Endothelial cell of umbilical vein (primary cell): ENCODE results near the gene PHOX2B. TPM values are rescaled to one million over a fixed set of nuclear protein-coding genes. Genes with fewer than 3 reads are reported as not detected.

ENCODE experiments used
- BruUV-seq: library from RNA; stranded (reverse); fragments of 400-500 nt; replicated peaks from 2 replicates; lab custom pipeline; 2021; lab: Mats Ljungman, UMichigan
- CTCF ChIA-PET: fragments of 300-600, 350-600 bp; sonication (Branson Sonifier 250); formaldehyde crosslinking; loops from one replicate; lab custom pipeline; 2021; ENCODE audit warnings: antibody characterized with exemption, inconsistent platforms; lab: Charles Lee
- POLR2A ChIA-PET: fragments of 300-600, 350-600 bp; sonication (Branson Sonifier 250); formaldehyde crosslinking; loops from one replicate; lab custom pipeline; 2021; ENCODE audit warnings: antibody characterized with exemption, inconsistent platforms; lab: Charles Lee
- DNase-seq: peaks from one replicate; pipeline ENCODE4 v3.0.0-alpha.2; 2011; ENCODE audit warnings: low read depth, low spot score
- FAIRE-seq: peaks from 2 replicates; lab custom pipeline; 2011; peaks lifted over from hg19 to GRCh38; lab: Jason Lieb, UNC
- H2AFZ ChIP-seq: 2 replicates; pipeline ENCODE4 v1.6.0; 2012; ENCODE audit warnings: low read depth, low read length, control low read depth, inconsistent platforms
- H3K27ac ChIP-seq: 2 replicates; pipeline ENCODE4 v1.5.1; 2011; ENCODE audit warnings: low read depth, mild to moderate bottlenecking, control low read depth, low read length, moderate library complexity; ENCODE audit not compliant: insufficient read depth
- H3K27me3 ChIP-seq, 2 experiments: 2 replicates each; pipeline versions ENCODE4 v1.6.0 to v1.6.1; 2011; ENCODE audit warnings: low read length in 2 of 2, mixed read lengths in 1 of 2; ENCODE audit not compliant: control insufficient read depth in 2 of 2, insufficient read depth in 2 of 2
- H3K36me3 ChIP-seq, 2 experiments: 2 replicates in 1 of 2; 3 replicates in 1 of 2; pipeline ENCODE4 v1.5.1; 2011; ENCODE audit warnings: low read length in 2 of 2, mild to moderate bottlenecking in 1 of 2, moderate library complexity in 1 of 2; ENCODE audit not compliant: control insufficient read depth in 2 of 2, insufficient read depth in 2 of 2; ENCODE audit errors: extremely low read depth in 1 of 2
- H3K4me1 ChIP-seq: 3 replicates; pipeline ENCODE4 v1.5.1; 2011; ENCODE audit warnings: mild to moderate bottlenecking, low read length; ENCODE audit not compliant: control insufficient read depth, insufficient read depth; ENCODE audit errors: extremely low read depth
- H3K4me2 ChIP-seq: 2 replicates; pipeline ENCODE4 v1.6.1; 2011; ENCODE audit warnings: low read length, control low read depth, mixed read lengths; ENCODE audit not compliant: insufficient read depth
- H3K4me3 ChIP-seq, 3 experiments: fragments of 200-600 bp in 1 of 3; sonication (generic), shearing (Covaris generic) in 1 of 3; replicated peaks in 1 of 3; 2 replicates each; pipeline ENCODE4 v1.5.1; 2011 to 2016; ENCODE audit warnings: control low read depth in 3 of 3, low read length in 3 of 3, mild to moderate bottlenecking in 2 of 3, inconsistent platforms in 1 of 3, low read depth in 1 of 3, moderate library complexity in 1 of 3; ENCODE audit not compliant: insufficient read depth in 1 of 3
- H3K79me2 ChIP-seq: 2 replicates; pipeline ENCODE4 v1.6.0; 2012; ENCODE audit warnings: low read length, inconsistent platforms; ENCODE audit not compliant: control insufficient read depth, insufficient read depth
- H3K9ac ChIP-seq: replicated peaks from 2 replicates; pipeline ENCODE3; 2011; ENCODE audit warnings: low read length, control low read depth; ENCODE audit not compliant: insufficient read depth; ENCODE audit errors: extremely low read depth
- H3K9me1 ChIP-seq: replicated peaks from 3 replicates; pipeline ENCODE4 v1.6.0; 2011; ENCODE audit warnings: mild to moderate bottlenecking, low read length; ENCODE audit not compliant: control insufficient read depth, insufficient read depth; ENCODE audit errors: extremely low read depth
- H3K9me3 ChIP-seq: replicated peaks from 2 replicates; pipeline ENCODE4 v1.5.1; 2012; ENCODE audit warnings: low read length, inconsistent platforms; ENCODE audit not compliant: control insufficient read depth, insufficient read depth
- H4K20me1 ChIP-seq: replicated peaks from 2 replicates; pipeline ENCODE3; 2011; ENCODE audit warnings: mild to moderate bottlenecking, low read length; ENCODE audit not compliant: control insufficient read depth, insufficient read depth; ENCODE audit errors: extremely low read depth
- CTCF ChIP-seq, 2 donors: IDR thresholded peaks; 1 replicate in 1 of 2; 2 replicates in 1 of 2; pipeline ENCODE4 v1.5.1; 2011; ENCODE audit warnings: low read length in 2 of 2, mild to moderate bottlenecking in 2 of 2, moderate library complexity in 2 of 2, control low read depth in 1 of 2, inconsistent platforms in 1 of 2, low read depth in 1 of 2; ENCODE audit not compliant: insufficient read depth in 1 of 2; ENCODE audit errors: extremely low read depth in 1 of 2
- EZH2 ChIP-seq: IDR thresholded peaks from 2 replicates; pipeline ENCODE4 v1.6.1; 2012; ENCODE audit warnings: borderline replicate concordance, low read depth, mild to moderate bottlenecking, moderate library complexity, low read length, inconsistent platforms; ENCODE audit not compliant: severe bottlenecking
- FOS ChIP-seq: IDR thresholded peaks from 2 replicates; pipeline ENCODE4 v1.6.1; 2011; ENCODE audit warnings: mild to moderate bottlenecking, low read length, moderate library complexity, borderline replicate concordance; ENCODE audit not compliant: insufficient read depth
- GATA2 ChIP-seq: IDR thresholded peaks from 2 replicates; pipeline ENCODE4 v1.7.0; 2011; ENCODE audit warnings: low read depth, mild to moderate bottlenecking, moderate library complexity, mixed read lengths, low read length; ENCODE audit not compliant: insufficient read length, insufficient read depth
- JUN ChIP-seq: IDR thresholded peaks from 2 replicates; pipeline ENCODE4 v1.6.1; 2011; ENCODE audit warnings: borderline replicate concordance, low read depth; ENCODE audit not compliant: insufficient read length, insufficient read depth
- MAX ChIP-seq: IDR thresholded peaks from 2 replicates; pipeline ENCODE4 v1.6.1; 2011; ENCODE audit not compliant: insufficient read depth, insufficient read length
- MYC ChIP-seq: IDR thresholded peaks from one replicate; pipeline ENCODE4 v1.6.1; 2011; ENCODE audit warnings: mild to moderate bottlenecking, low read depth, low read length
- POLR2A ChIP-seq: IDR thresholded peaks from 2 replicates; pipeline ENCODE4 v1.6.1; 2012; ENCODE audit warnings: low read depth, mild to moderate bottlenecking, control low read depth, low read length
- POLR2AphosphoS5 ChIP-seq: IDR thresholded peaks from 2 replicates; pipeline ENCODE4 v1.6.1; 2012; ENCODE audit warnings: low read depth, mild to moderate bottlenecking, control low read depth, low read length, moderate library complexity; ENCODE audit not compliant: insufficient read depth
- dilution Hi-C: fragments of 300-500 bp; cut with MboI; formaldehyde crosslinking; loops from one replicate; pipeline ENCODE4 v1.15.0; 2019; ENCODE audit warnings: low sequenced_read_pairs; ENCODE audit not compliant: extremely low pct_ligation_motif_present
- intact Hi-C: fragments of 100-400 bp; cut with micrococcal nuclease; formaldehyde crosslinking; loops from one replicate; pipeline ENCODE4 v1.10.0; 2022
- polyA plus RNA-seq, 4 experiments: library from polyadenylated mRNA; depleted of rRNA in 3 of 4; stranded (reverse) in 3 of 4; unstranded in 1 of 4; fragments of >200 nt; gene quantifications; 2 replicates each; pipeline versions ENCODE4 v1.2.1 to v1.2.3, GENCODE V29; 2011 to 2012; ENCODE audit warnings: missing spikeins in 1 of 4
- total RNA-seq: library from RNA; stranded (reverse); gene quantifications from 2 replicates; pipeline ENCODE4 v1.2.3, GENCODE V29; 2021

The PHOX2B gene
- total and polyA plus RNA-seq, 2 donors (not counting 3 experiments of a cell fraction or from before 2014, with no cell fraction given), result not detected

GRCh38 chr4:41752081-41752836 lies 3.7 kb upstream of the PHOX2B start:
- intact Hi-C loops (loop anchor here (5.0 kb wide), 1 partner anchor 60 kb away; no protein-coding TSS in a partner anchor), dilution Hi-C loops (no loop called here)
- Histone ChIP-seq H3K9ac (no peak overlapping the region), H3K79me2 (no peaks in the 10 kb centered on the region), H3K27ac (no peak overlapping the region), H3K9me1 (no peaks in the 10 kb centered on the region), H3K27me3 (peaks cover 90 to 95% of the 10 kb centered on the region in 2 experiments), H3K9me3 (no peaks in the 10 kb centered on the region), H3K4me3 (no peak overlapping the region), H3K4me2 (no peak overlapping the region), H2AFZ (no peak overlapping the region), H3K4me1 (peaks cover 2% of the 10 kb centered on the region), H4K20me1 (no peaks in the 10 kb centered on the region), H3K36me3 (no peaks in the 10 kb centered on the region)
- TF ChIP-seq FOS (no peak), JUN (no peak), CTCF (IDR thresholded peaks at IDR 0.05; ENCODE audit: extremely low read depth in 1 of 2, insufficient read depth in 1 of 2, low read depth in 1 of 2, low read length in 2 of 2) (no peak), POLR2A (no peak), MAX (no peak), EZH2 (no peak), POLR2AphosphoS5 (no peak), MYC (no peak), GATA2 (no peak)
- CTCF ChIA-PET, result no interaction called here
- no TSS peak for BruUV-seq
- FAIRE-seq (no peak), DNase-seq (no peak)
- POLR2A ChIA-PET, result no interaction called here
